Gastrocnemius medialis (tissue), 4 donors: ENCODE data around the gene FAAH.

ENCODE experiments used
- POLR2A ChIP-seq, 2 donors: fragments of 450-650 bp; IDR thresholded peaks; one replicate each; pipeline ENCODE4 v1.6.1; 2017; ENCODE audit warnings: antibody characterized with exemption in 2 of 2, mild to moderate bottlenecking in 2 of 2, moderate library complexity in 2 of 2
- TF ChIP-seq, protein P1 (sequence below), 5 experiments: fragments of 450-650 bp in 3 of 5; fragments of 200-600 bp in 2 of 5; sonication (generic) in 2 of 5; IDR thresholded peaks in 4 of 5; conservative IDR thresholded peaks in 1 of 5; 1 replicate in 4 of 5; 2 replicates in 1 of 5; pipeline ENCODE4 v1.5.1; 2016 to 2019; ENCODE audit warnings: antibody characterized with exemption in 5 of 5, mild to moderate bottlenecking in 3 of 5, moderate library complexity in 3 of 5

DNA sequence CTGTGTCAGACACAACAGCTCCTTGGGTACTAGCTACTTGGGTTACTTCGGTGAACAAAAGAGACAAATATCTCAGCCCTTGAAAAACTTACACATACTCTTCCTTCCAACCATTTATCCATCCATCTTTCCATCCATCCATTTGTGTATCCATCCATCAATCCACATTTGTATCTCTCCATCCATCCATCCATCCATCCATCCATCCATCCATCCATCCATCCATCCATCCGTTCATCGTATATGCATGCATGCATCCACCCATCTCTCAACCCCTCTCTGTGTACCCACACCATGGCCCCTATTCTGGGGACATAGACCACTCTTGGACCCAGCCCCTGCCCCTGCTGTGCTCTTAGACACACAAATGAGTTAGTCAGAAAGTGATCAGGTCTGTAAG is 40.2 kb downstream of the FAAH start:
- TF ChIP-seq, protein P1, sequence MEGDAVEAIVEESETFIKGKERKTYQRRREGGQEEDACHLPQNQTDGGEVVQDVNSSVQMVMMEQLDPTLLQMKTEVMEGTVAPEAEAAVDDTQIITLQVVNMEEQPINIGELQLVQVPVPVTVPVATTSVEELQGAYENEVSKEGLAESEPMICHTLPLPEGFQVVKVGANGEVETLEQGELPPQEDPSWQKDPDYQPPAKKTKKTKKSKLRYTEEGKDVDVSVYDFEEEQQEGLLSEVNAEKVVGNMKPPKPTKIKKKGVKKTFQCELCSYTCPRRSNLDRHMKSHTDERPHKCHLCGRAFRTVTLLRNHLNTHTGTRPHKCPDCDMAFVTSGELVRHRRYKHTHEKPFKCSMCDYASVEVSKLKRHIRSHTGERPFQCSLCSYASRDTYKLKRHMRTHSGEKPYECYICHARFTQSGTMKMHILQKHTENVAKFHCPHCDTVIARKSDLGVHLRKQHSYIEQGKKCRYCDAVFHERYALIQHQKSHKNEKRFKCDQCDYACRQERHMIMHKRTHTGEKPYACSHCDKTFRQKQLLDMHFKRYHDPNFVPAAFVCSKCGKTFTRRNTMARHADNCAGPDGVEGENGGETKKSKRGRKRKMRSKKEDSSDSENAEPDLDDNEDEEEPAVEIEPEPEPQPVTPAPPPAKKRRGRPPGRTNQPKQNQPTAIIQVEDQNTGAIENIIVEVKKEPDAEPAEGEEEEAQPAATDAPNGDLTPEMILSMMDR (IDR thresholded peaks at IDR 0.05 in 4 of 5, conservative IDR thresholded peaks at IDR 0.05 in 1 of 5), result no peak
- TF ChIP-seq POLR2A (IDR thresholded peaks at IDR 0.05), result no peak
